RWPE1 (cell line): ENCODE measurements around the gene ENPP6.
"Not testable (repeated sequence)": the region's sequence is repeated elsewhere in the genome, so short reads cannot be mapped to it uniquely, and the experiment has no call there.

Experiments
- CTCF ChIA-PET: fragments of 350-600 bp; sonication (Branson Sonifier 250); formaldehyde crosslinking; extraction: SDS; loops from one replicate; lab custom pipeline; 2021; lab: Yijun Ruan, JAX
- POLR2A ChIA-PET: fragments of 400-600 bp; formaldehyde crosslinking; extraction: SDS; loops from one replicate; lab custom pipeline; 2020; ENCODE audit warnings: antibody characterized with exemption; ENCODE audit not compliant: low non-redundant PET; lab: Yijun Ruan, JAX
- DNase-seq: peaks from one replicate; pipeline ENCODE4 v3.0.0; 2012; ENCODE audit warnings: low spot score
- H3K27ac ChIP-seq: fragments of 450-650 bp; 2 replicates; pipeline ENCODE4 v1.5.1; 2017
- CTCF ChIP-seq: fragments of 450-650 bp; conservative IDR thresholded peaks from 2 replicates; pipeline ENCODE4 v1.5.1; 2017; ENCODE audit warnings: low read depth, mild to moderate bottlenecking

The ENPP6 gene

GRCh38 chr4:184142121-184143000 lies 75.3 kb downstream of the ENPP6 start:
- CTCF ChIA-PET: no interaction called here

GRCh38 chr4:184140901-184141300 lies 76.8 kb downstream of the ENPP6 start:
- H3K27ac ChIP-seq: not testable (repeated sequence)

More at GRCh38 chr4:184142121-184143000, 75.3 kb downstream of the ENPP6 start:
- POLR2A ChIA-PET: no interaction called here
- TF ChIP-seq CTCF: no peak
- no peak overlapping the region for H3K27ac ChIP-seq
- DNase-seq: no peak

DNA sequence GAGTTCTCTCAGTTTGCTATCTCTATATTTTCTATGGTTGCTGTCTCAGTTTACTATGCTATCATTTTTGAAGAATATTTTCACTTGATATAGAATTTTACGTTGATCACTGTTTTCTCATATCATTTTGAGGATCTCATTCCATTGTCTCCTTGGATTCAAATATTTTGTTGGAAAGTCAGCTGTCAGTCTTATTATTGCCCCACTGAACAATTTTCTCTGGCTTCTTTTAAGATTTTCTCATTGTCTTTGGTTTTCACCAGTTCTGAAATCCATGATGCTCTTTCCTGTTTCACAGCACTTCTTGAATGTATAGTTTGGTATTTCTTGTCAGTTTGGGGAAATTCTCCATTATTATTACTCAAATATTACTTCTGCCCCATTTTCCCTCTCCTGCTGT lies 81.1 kb downstream of the ENPP6 start:
- ChIA-PET CTCF (no interaction called here), POLR2A (no interaction called here)
- no peak overlapping the region for H3K27ac ChIP-seq
- no peak for DNase-seq
- TF ChIP-seq CTCF: no peak

More at GRCh38 chr4:184140901-184141300, 76.8 kb downstream of the ENPP6 start:
- DNase-seq, POLR2A ChIA-PET, CTCF ChIA-PET: not testable (repeated sequence)

- ChIA-PET CTCF (no interaction called here), POLR2A (no interaction called here)
- no peak for DNase-seq
- no peak for TF ChIP-seq CTCF
- H3K27ac ChIP-seq: no peak overlapping the region
Measured at GRCh38 chr4:184126800-184127199, 90.9 kb downstream of the ENPP6 start.

GRCh38 chr4:184122631-184123408 lies 94.9 kb downstream of the ENPP6 start:
- ChIA-PET CTCF (no interaction called here), POLR2A (no interaction called here)
- TF ChIP-seq CTCF: no peak
- no peak overlapping the region for H3K27ac ChIP-seq
- DNase-seq: no peak

DNA sequence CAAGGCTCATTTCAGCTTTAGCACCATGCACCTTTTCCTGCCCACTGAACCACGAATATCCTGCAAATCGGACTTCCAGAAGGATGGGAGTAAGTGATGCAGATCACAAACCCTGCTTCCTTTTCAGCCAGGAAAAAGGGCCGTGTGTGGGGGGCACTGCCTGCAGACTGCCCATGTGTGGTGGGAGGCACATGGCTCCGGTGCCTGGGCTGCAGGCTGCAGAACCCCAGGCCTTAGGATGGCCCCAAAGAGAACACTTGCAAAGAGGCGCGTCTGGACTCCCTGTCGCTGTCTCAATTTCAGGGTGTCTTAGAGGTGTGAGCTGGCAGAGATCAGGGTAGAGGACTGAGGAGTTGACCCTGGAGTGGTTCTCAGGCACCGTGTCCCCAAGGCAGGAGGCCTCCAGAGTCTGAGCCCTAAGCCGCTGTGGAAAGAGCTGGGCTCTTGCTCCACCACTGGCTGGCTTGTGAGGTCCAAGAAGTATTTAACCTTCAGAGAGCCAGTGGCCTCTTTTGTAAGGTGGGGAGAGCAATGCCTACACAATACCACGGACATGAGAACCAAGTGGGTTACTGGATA lies 97.0 kb downstream of the ENPP6 start:
- TF ChIP-seq CTCF: no peak
- POLR2A ChIA-PET: no interaction called here
- no peak for DNase-seq
- CTCF ChIA-PET: no interaction called here
- H3K27ac ChIP-seq: no peak overlapping the region
